Hepatocyte (in vitro differentiated cells): ENCODE measurements around the gene KRT7. TPM values are rescaled to one million over a fixed set of nuclear protein-coding genes. Genes with fewer than 3 reads are reported as not detected.

Experiments used
- DNase-seq: peaks from one replicate; pipeline ENCODE4 v3.0.0-alpha.2; 2016; ENCODE audit warnings: low spot score
- H2AFZ ChIP-seq: fragments of 200-600 bp; sonication (generic); 2 replicates; pipeline ENCODE4 v1.6.0; 2016; ENCODE audit warnings: antibody characterized with exemption, mild to moderate bottlenecking
- H3K27ac ChIP-seq: fragments of 200-600 bp; sonication (generic); 2 replicates; pipeline ENCODE4 v1.5.1; 2016; ENCODE audit warnings: mild to moderate bottlenecking
- H3K27me3 ChIP-seq: fragments of 200-600 bp; sonication (generic); 2 replicates; pipeline ENCODE4 v1.6.1; 2016
- H3K36me3 ChIP-seq: fragments of 200-600 bp; sonication (generic); replicated peaks from 2 replicates; pipeline ENCODE4 v1.5.1; 2016; ENCODE audit warnings: low read depth; ENCODE audit not compliant: insufficient read depth
- H3K4me1 ChIP-seq: fragments of 200-600 bp; sonication (generic); 2 replicates; pipeline ENCODE4 v1.5.1; 2016; ENCODE audit warnings: mild to moderate bottlenecking, moderate library complexity; ENCODE audit not compliant: insufficient read depth
- H3K4me2 ChIP-seq: fragments of 200-600 bp; sonication (generic); 2 replicates; pipeline ENCODE4 v1.6.0; 2016
- H3K4me3 ChIP-seq: fragments of 200-600 bp; sonication (generic); 2 replicates; pipeline ENCODE4 v1.5.1; 2016; ENCODE audit warnings: mild to moderate bottlenecking
- H3K79me2 ChIP-seq: fragments of 200-600 bp; sonication (generic); 2 replicates; pipeline ENCODE4 v1.6.0; 2017; ENCODE audit warnings: mild to moderate bottlenecking
- H3K9me2 ChIP-seq: fragments of 200-600 bp; sonication (generic); replicated peaks from 2 replicates; pipeline ENCODE4 v1.6.0; 2017; ENCODE audit warnings: mild to moderate bottlenecking; ENCODE audit not compliant: insufficient read depth
- H3K9me3 ChIP-seq: fragments of 200-600 bp; sonication (generic); 2 replicates; pipeline ENCODE4 v1.5.1; 2016; ENCODE audit warnings: low read depth, mild to moderate bottlenecking
- H4K20me1 ChIP-seq: fragments of 200-600 bp; sonication (generic); 2 replicates; pipeline ENCODE4 v1.6.0; 2016; ENCODE audit warnings: mild to moderate bottlenecking; ENCODE audit not compliant: insufficient read depth, poor library complexity, severe bottlenecking
- CTCF ChIP-seq: fragments of 200-600 bp; sonication (generic); IDR thresholded peaks from 2 replicates; pipeline ENCODE4 v1.5.1; 2016; ENCODE audit warnings: antibody characterized with exemption, mild to moderate bottlenecking; ENCODE audit not compliant: poor library complexity
- EZH2 ChIP-seq: fragments of 200-600 bp; sonication (generic); IDR thresholded peaks from 2 replicates; pipeline ENCODE4 v1.6.1; 2016; ENCODE audit warnings: antibody characterized with exemption, mild to moderate bottlenecking, borderline replicate concordance
- EZH2phosphoT487 ChIP-seq: fragments of 200-600 bp; sonication (generic); IDR thresholded peaks from one replicate; pipeline ENCODE4 v1.6.1; 2018; ENCODE audit warnings: antibody characterized with exemption, mild to moderate bottlenecking, low read depth, moderate library complexity; ENCODE audit not compliant: unreplicated experiment, severe bottlenecking
- WGBS: methylation state at CpG from one replicate; pipeline ENCODE4 v1.1.6; 2016; ENCODE audit warnings: low lambda C conversion rate; ENCODE audit errors: missing lambda C conversion rate; 5-methylcytosine and 5-hydroxymethylcytosine counted together
- polyA plus RNA-seq: library from polyadenylated mRNA; unstranded; fragments of >200 nt; fragmentation: Nextera tagmentation; extraction: Ambion mirVana; gene quantifications from 2 replicates; pipeline ENCODE4 v1.2.1, GENCODE V29; 2016
- total RNA-seq: library from RNA; depleted of rRNA; stranded (reverse); fragments of >200 nt; gene quantifications from 2 replicates; pipeline ENCODE4 v1.2.3, GENCODE V29; 2014

The KRT7 gene
- total and polyA plus RNA-seq, 2 experiments from 2014 or later = 27.1 to 33.3 TPM

DNA sequence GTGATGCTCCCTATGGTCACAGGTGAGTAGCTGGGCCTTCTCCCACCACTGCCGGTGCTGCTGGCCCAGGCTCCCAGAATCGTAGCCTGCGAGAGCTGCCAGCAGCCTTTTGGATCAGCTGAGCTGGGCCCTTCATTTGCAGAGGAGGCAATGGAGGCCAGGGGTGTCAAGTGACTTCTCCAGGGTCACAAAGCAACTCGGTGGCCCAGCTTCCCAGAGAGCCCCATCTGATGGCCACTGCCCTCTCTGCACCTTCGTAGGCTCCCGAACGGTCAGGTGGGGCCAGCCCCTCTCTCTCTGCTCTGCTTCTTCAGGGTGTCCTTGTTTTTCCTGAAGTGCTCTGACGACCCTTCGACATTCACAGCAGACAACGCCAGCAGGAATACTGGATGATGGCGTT, 45.8 kb upstream of the KRT7 start:
- no peaks in the 10 kb centered on the region for H4K20me1 ChIP-seq
- H3K27me3 ChIP-seq = no peaks in the 10 kb centered on the region
- DNase-seq = no peak
- 89% methylated on average over 11 of the region's 11 CpGs for WGBS
- H3K4me3 ChIP-seq = no peak overlapping the region
- no peak overlapping the region for H2AFZ ChIP-seq
- peaks cover 24% of the 10 kb centered on the region for H3K4me1 ChIP-seq
- no peak overlapping the region for H3K27ac ChIP-seq
- H3K9me2 ChIP-seq = no peaks in the 10 kb centered on the region
- TF ChIP-seq CTCF = no peak
- no peak for TF ChIP-seq EZH2
- TF ChIP-seq EZH2phosphoT487 = no peak
- no peak overlapping the region for H3K4me2 ChIP-seq
- no peaks in the 10 kb centered on the region for H3K9me3 ChIP-seq
- no peaks in the 10 kb centered on the region for H3K79me2 ChIP-seq
- no peaks in the 10 kb centered on the region for H3K36me3 ChIP-seq

GRCh38 chr12:52187640-52188039, 45.4 kb upstream of the KRT7 start:
- Histone ChIP-seq H2AFZ (no peak overlapping the region), H3K79me2 (no peaks in the 10 kb centered on the region), H3K4me1 (peaks cover 27% of the 10 kb centered on the region), H3K4me2 (no peak overlapping the region), H3K27ac (no peak overlapping the region), H3K4me3 (no peak overlapping the region), H3K27me3 (no peaks in the 10 kb centered on the region), H4K20me1 (no peaks in the 10 kb centered on the region), H3K9me3 (no peaks in the 10 kb centered on the region), H3K9me2 (no peaks in the 10 kb centered on the region), H3K36me3 (no peaks in the 10 kb centered on the region)
- TF ChIP-seq EZH2 = no peak
- TF ChIP-seq CTCF = no peak
- TF ChIP-seq EZH2phosphoT487 = no peak
- WGBS = 82% methylated on average over 5 of the region's 5 CpGs
- no peak for DNase-seq

GRCh38 chr12:52188658-52189057, 44.4 kb upstream of the KRT7 start:
- Histone ChIP-seq H3K9me2 (no peaks in the 10 kb centered on the region), H4K20me1 (no peaks in the 10 kb centered on the region), H3K4me2 (no peak overlapping the region), H2AFZ (no peak overlapping the region), H3K9me3 (no peaks in the 10 kb centered on the region), H3K27ac (no peak overlapping the region), H3K4me3 (no peak overlapping the region), H3K79me2 (no peaks in the 10 kb centered on the region), H3K36me3 (no peaks in the 10 kb centered on the region), H3K27me3 (no peaks in the 10 kb centered on the region), H3K4me1 (peaks cover 28% of the 10 kb centered on the region)
- DNase-seq = no peak
- WGBS = 81% methylated on average over 7 of the region's 7 CpGs
- TF ChIP-seq EZH2 (no peak), EZH2phosphoT487 (no peak), CTCF (no peak)
